NCI-H2081 treated with DMSO at 0.1 percent for 48 hours (cell line): ENCODE results near the gene CAPZA1.
"Not testable (repeated sequence)": the region's sequence is repeated elsewhere in the genome, so short reads cannot be mapped to it uniquely, and the experiment has no call there.

Source experiments
- DNase-seq: peaks from one replicate; lab custom pipeline; 2025; lab: John Stamatoyannopoulos, UW

CAPZA1 gene

DNA sequence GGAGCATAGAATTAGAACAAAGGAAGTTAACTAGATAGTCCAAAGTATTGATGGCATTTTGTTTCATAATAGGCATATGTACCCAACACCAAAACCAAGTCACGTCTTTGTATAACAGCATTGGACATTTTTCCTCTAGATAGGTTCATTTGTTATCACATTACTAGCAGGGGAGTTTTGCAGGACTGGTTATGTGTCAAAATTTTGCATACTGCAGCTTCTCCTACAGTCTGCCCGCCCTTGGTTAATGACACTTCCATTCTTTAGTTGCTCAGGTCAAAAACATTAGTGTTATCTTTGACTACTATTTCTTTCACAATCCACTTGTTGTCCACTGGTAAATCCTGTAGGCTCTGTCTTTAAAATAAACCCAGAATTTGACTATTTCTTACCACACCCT, 8.9 kb downstream of the CAPZA1 start:
- no peak for DNase-seq

DNA sequence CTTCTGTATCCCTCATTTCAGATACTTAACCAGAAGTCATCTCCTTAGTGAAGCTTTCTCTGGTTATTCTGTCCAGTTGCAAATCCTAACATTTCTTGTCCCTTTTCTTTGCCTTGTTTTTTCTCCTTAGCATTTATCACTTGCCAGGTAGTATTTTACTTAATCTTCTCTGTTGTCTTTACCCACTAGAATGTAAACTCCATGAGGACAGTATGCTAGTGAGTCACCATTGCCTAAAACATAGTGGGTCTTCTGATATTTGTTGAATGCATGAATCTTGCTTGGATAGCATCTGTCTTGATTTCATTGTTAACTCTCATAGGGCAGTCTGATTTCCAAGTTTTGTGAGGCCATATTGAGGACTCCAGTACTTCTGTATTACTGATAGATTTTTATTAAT, 9.6 kb downstream of the CAPZA1 start:
- no peak for DNase-seq

- no peak for DNase-seq
Observed at GRCh38 chr1:112633628-112634027, 14.0 kb downstream of the CAPZA1 start.

DNA sequence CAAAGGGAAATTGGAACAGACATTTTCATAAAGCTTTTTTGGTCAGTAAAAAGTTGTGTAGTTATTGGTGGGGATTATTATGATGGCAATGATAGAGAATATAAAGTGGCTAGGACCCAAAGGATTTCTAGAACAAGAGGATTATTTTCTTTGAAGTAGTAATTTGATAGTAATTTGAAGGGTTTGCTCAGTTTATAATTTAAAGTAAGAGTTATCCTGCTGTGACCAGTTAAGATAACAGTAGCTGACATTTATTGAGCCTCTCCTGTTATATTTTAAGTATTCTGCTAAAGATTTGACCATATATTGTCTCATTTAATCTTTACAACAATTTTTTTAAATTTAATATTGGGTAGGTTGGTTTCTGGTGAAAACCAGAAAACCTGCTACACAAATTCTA, 14.7 kb downstream of the CAPZA1 start:
- DNase-seq, result no peak

DNA sequence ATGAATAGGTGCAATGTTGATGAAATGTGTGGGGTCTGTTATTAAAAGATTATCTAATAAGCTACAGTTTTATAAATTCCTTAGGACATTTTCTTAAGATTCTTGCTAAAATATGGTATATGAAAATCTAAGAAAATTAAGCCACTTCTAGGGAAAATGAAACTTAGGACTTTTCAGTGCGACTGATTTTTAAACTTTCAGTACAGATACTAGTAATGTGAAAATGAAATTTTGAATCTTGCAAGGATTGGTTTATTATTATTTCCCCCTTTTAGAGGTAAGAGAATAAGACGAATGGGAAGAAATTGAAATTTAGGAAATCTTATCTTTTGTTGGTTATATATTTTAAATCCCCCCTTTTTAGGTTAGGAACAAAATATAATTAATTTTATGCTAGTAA, 16.4 kb downstream of the CAPZA1 start:
- no peak for DNase-seq

GRCh38 chr1:112636597-112637253, 17.1 kb downstream of the CAPZA1 start:
- DNase-seq, result no peak

DNA sequence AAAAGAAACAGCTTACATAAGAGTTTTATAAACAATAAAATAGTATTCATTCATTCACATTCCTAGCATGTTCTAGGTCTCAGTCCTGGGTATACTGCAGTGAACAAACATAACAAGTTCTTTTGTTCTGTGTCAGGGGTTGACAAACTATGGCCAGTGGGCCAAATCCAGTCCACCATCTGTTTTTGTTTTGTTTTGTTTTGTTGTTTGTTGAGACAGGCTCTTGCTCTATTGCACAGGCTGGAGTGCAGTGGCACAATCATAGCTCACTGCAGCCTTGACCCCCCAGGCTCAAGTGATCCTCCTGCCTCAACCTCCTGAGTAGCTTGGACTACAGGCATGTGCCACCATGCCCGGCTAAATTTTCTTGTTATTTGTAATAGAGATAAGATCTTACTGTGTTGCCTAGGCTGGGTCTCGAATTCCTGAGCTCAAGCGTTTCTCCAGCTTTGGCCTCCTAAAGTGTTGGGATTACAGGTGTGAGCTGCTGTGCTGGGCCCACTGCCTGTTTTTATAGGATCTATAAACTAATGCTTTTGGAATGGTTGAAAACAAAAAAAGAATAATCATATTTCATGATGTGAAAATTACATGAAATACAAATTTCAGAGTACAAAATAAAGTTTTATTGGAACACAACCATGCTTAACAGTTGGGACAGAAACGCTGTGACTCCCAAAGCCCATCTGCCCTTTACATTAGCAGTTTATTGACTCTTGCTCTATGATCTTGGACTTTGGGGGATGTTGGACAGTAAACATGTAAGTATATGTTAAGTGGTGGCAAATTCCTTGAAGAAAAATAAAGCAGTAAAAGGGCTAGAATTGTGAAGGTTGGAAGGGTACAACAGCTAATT, 17.9 kb downstream of the CAPZA1 start:
- DNase-seq, result no peak

- no peak for DNase-seq
Observed at GRCh38 chr1:112638110-112638428, 18.4 kb downstream of the CAPZA1 start.

- DNase-seq, result not testable (repeated sequence)
Observed at GRCh38 chr1:112640437-112640836, 20.8 kb downstream of the CAPZA1 start.

GRCh38 chr1:112643080-112643479, 23.4 kb downstream of the CAPZA1 start:
- no peak for DNase-seq

GRCh38 chr1:112646225-112646624, 26.6 kb downstream of the CAPZA1 start:
- DNase-seq, result no peak

- DNase-seq, result no peak
Observed at GRCh38 chr1:112651205-112651604, 31.6 kb downstream of the CAPZA1 start.

DNA sequence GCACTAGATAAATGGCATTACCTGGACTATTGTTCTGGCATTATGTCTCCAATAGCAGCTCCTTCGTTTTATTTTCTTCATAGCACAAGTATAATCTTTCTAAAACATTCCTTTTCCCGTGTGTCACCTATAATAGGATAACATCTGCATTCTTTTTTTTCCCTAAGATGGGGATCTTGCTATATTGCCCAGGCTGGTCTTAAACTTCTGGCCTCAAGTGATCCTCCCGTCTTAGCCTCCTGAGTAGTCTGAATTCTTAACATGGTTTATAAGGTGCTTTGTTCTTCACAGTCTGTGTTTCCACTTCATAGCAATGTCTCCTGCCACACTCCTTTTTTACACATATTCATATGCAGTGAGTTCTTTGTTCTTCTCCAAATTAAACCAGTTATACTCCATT, 46.2 kb downstream of the CAPZA1 start:
- no peak for DNase-seq

DNA sequence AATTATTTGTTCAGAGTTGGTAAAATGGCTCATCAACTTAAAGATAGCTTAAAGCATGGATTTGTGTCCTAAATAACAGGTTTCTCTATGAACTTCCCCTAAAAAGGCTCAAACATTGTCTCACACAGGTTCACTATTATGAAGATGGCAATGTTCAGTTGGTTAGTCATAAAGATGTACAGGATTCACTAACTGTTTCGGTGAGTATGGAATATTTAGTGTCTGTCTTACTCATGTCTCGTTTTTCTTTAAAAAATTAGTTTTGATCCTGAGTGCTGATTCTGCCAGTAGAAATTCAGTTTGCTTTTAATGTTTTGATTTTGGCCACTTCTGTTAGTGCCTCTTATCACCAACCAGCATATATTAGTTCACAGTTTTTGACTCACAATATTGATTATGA, 47.3 kb downstream of the CAPZA1 start:
- no peak for DNase-seq

DNA sequence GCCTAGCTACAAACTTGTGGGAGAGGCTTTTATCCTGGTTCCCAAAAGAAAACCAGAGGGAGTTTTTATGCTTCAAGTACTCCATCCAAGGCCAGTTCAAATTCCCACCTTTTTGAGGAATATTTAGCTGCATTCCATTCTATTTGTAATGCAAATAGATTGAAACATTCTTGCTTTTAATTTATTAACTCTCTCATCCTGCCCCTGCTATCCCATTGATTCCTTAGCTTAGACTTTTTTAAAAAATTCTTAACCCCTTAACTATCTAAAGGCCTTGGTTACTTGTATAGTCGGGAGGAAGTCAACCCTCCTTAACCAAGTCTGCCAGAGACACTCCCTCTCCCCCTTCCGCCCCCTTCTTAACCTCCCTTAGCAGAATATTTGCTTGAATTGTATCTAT, 52.4 kb downstream of the CAPZA1 start:
- no peak for DNase-seq

- DNase-seq, result no peak
Observed at GRCh38 chr1:112672842-112673241, 53.2 kb downstream of the CAPZA1 start.

DNA sequence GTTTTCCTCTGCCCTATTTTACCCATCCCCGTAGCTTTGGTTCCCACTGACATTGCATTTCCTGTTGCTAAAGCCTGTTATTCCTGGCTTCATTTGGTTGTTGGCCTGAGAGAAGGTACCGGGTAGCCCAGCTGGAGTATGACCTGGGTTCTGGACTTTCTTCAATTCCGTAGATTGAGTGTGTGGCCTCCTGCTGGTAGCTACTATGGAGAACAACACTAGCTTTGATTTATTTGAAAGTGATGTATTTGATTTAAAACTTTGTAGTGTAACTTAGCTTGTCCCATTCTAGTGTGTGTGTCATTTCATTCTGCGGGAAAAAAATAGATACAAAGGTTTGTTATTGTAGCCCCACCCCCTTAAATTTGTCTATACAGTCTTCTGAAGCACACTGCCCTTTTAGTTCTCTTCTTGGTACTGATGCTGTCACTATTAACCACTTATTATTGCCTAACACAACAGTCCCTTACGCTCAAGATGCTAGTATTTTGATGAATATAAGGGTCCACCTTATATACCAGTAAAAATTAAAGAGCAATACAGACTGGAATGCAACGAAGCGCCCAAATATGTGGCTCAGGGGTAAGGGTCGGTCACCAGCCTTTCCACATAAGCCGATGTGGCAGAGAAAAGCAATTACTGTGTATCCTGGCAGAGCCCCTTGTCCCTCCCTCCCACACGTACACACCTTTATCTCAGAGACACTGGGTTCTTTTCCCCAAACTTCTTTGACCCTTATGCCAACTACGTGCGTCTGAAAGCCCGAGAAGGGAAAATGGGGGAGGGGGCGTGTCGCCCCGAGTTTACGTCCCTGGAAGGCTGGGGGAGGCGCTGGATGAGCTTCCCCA, 54.2 kb downstream of the CAPZA1 start:
- no peak for DNase-seq

- no peak for DNase-seq
Observed at GRCh38 chr1:112674440-112674985, 54.9 kb downstream of the CAPZA1 start, which contains the start of gene MOV10. Gene MOV10 (plus strand): TSS chr1:112674659. CDS start chr1:112674913, 254 bp downstream.

DNA sequence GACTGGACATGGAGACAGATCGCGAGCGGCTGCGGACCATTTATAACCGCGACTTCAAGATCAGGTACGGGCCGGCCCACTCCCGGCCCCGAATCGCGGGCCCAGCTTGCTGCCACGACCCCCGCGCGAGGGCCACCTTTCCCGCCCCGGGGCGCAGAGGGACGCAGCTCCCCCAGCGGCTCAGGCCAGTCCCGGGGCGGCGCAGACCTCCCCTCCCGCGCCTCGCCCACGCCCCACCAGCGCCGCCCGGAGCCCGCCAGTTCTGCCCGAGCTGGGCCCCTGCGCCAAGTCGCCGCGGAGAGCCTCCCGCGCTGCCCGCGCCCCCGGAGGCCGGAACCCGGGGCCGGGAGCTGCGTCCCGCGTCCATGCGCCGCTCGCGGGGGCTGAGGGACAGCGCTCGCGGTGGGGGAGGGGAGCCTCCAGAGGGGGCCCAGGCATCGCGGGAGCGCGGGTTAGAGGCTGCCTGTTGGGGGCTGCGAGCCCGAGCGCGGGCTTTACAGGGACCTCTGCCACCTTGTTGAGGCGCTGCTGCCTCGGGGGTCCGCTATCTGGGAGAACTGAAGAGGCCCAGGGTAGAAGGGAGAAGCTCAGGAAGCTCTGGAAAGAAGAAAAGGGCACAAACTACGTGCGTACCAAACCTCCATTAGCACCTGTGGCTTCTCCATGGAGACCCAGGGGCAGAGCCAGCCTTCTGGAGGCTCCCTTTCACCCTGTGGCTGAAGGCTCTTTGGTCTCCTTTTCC, 55.5 kb downstream of the CAPZA1 start:
- no peak for DNase-seq

GRCh38 chr1:112675728-112676381, 56.2 kb downstream of the CAPZA1 start:
- no peak for DNase-seq

DNA sequence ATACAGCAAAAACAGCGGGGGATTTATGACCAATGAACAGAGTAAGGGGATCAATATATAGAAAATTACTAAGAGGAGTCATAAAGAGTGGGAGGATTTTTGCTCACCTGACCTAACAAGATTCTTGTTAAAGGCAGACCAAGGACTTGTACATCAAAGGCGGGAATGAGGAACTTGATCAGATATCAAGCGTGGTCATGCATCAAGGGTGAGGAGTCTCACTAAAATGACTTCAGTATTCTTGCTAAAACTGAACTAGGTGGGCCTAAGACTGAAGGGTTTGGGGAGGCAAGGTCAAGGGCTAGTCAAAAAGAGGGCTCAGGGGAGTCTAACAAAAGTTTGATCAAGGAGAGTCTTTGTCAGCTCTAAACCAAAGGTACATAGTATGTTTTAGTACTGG, 56.9 kb downstream of the CAPZA1 start:
- DNase-seq, result no peak
